ENCODE measurements around the gene SLC9C2. TPM values are rescaled to one million over a fixed set of nuclear protein-coding genes. Genes with fewer than 3 reads are reported as not detected.

SLC9C2 gene
- total RNA-seq, 1 experiment from 2014 or later, result not detected

GRCh38 chr1:173554089-173554488 lies 48.8 kb downstream of the SLC9C2 start:
- Histone ChIP-seq H3K79me2 (ENCODE audit: insufficient read depth, low read length) (no peaks in the 10 kb centered on the region), H3K23ac (ENCODE audit: insufficient read length, low read depth, low read length) (no peak overlapping the region), H3K4ac (ENCODE audit: low read depth, low read length) (no peak overlapping the region), H2BK20ac (ENCODE audit: low read depth, low read length, poor library complexity, severe bottlenecking) (no peak overlapping the region), H3T11ph (ENCODE audit: low read length) (no peak overlapping the region), H3K79me1 (ENCODE audit: insufficient read depth, low read depth, low read length, poor library complexity, severe bottlenecking) (no peaks in the 10 kb centered on the region), H2BK120ac (ENCODE audit: low read depth, low read length, poor library complexity, severe bottlenecking) (no peak overlapping the region), H4K8ac (replicated peaks; ENCODE audit: insufficient read length, low read depth, low read length) (no peak overlapping the region), H3K27me3 (ENCODE audit: insufficient read depth, low read length) (no peaks in the 10 kb centered on the region), H3K18ac (ENCODE audit: insufficient read length, low read depth, low read length) (no peak overlapping the region), H4K20me1 (ENCODE audit: control insufficient read depth, insufficient read depth, insufficient read length) (no peaks in the 10 kb centered on the region), H3K14ac (ENCODE audit: insufficient read depth, low read length) (no peak overlapping the region), H2AFZ (ENCODE audit: low read length) (no peak overlapping the region), H3K4me2 (ENCODE audit: insufficient read depth, insufficient read length, low read length) (no peak overlapping the region), H3K23me2 (ENCODE audit: insufficient read length, low read depth, low read length, poor library complexity, severe bottlenecking) (no peaks in the 10 kb centered on the region), H2BK12ac (ENCODE audit: insufficient read length, low read depth, low read length) (no peak overlapping the region), H4K5ac (ENCODE audit: insufficient read length, low read depth, low read length) (no peak overlapping the region), H3K4me1 (ENCODE audit: insufficient read depth, low read length) (no peaks in the 10 kb centered on the region), H3K9ac (ENCODE audit: extremely low read depth, insufficient read length, low read length) (no peak overlapping the region), H3K56ac (ENCODE audit: insufficient read length, low read depth, low read length) (no peak overlapping the region), H3K9me3 (ENCODE audit: control insufficient read depth, low read depth, low read length) (no peaks in the 10 kb centered on the region), H2BK5ac (ENCODE audit: insufficient read length, low read length) (no peak overlapping the region), H3K27ac (ENCODE audit: insufficient read length, low read depth, low read length) (no peak overlapping the region), H2AK5ac (ENCODE audit: insufficient read length, low read length) (no peak overlapping the region), H2BK15ac (ENCODE audit: low read depth, low read length) (no peak overlapping the region), H4K91ac (ENCODE audit: insufficient read length, low read depth, low read length) (no peak overlapping the region)
- no CpG with 5 or more reads among the region's 4 CpGs for WGBS (ENCODE audit: extremely low coverage, insufficient read length, low lambda C conversion rate)
- H3K9me3 Mint-ChIP-seq, result no peaks in the 10 kb centered on the region
- DNase-seq, result no peak
- peaks cover 0 to 3% of the 10 kb centered on the region in 2 experiments; a peak in 2 of 4 replicates for H3K4me1 Mint-ChIP-seq
- no peaks in the 10 kb centered on the region for H3K36me3 Mint-ChIP-seq (ENCODE audit: insufficient read depth in 1 of 3, low read depth in 3 of 3)
- H3K27me3 Mint-ChIP-seq (ENCODE audit: low read depth), result no peaks in the 10 kb centered on the region
- no peak overlapping the region for H3K27ac Mint-ChIP-seq
- no peak for TF ChIP-seq CTCF (conservative IDR thresholded peaks at IDR 0.05)
- H3K4me3 Mint-ChIP-seq, result no peak overlapping the region
